ENCODE data around the gene CRYBG2.
"Not testable (repeated sequence)": the region's sequence is repeated elsewhere in the genome, so short reads cannot be mapped to it uniquely, and the experiment has no call there.

The CRYBG2 gene

DNA sequence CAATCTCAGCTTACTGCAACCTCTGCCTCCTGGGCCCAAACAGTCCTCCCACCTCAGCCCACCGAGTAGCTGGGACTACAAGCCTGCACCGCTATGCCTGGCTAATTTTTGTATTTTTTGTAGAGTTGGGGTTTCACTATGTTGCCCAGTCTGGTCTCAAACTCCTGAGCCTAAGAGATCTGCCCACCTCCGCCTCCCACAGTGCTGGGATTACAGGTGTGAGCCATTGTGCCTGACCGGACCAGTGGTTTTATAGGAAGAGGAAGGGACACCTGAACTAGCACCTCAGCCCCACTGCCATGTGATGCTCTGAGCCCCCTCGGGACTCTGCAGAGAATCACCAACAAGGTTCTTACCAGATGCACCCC lies 4.1 kb downstream of the CRYBG2 start:
- DNase-seq = no peak

DNA sequence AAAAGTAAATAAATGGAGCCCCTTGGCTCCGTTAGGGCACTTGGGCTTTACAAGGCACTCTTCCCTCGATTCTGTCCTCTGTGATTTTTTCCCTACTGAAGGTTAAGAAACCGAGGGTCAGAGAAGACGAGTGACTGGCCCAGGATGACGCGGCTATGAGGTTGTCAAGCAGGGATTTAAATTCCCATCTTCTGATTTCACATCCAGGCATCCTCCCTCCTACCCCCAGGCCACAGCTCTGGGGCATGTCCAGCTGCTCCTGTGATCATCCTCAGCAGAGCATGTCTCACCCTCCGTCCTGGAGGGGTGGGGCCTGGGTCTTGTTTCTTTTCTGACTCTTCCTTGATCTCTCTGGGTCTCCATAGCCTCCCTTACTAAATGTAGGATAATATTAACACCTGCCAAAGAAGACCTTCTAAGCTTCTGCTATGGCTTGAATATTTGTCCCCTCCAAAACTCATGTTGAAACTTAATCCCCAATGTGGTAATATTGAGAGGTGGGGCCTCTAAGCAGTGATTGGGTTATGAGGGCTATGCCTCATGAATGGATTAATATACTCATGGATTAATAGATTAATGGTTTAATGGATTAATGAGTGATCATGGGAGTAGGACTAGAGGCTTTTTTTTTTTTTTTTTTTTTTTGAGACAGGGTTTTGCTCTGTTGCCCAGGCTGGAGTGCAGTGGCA lies 4.6 kb downstream of the CRYBG2 start:
- DNase-seq = no peak

DNA sequence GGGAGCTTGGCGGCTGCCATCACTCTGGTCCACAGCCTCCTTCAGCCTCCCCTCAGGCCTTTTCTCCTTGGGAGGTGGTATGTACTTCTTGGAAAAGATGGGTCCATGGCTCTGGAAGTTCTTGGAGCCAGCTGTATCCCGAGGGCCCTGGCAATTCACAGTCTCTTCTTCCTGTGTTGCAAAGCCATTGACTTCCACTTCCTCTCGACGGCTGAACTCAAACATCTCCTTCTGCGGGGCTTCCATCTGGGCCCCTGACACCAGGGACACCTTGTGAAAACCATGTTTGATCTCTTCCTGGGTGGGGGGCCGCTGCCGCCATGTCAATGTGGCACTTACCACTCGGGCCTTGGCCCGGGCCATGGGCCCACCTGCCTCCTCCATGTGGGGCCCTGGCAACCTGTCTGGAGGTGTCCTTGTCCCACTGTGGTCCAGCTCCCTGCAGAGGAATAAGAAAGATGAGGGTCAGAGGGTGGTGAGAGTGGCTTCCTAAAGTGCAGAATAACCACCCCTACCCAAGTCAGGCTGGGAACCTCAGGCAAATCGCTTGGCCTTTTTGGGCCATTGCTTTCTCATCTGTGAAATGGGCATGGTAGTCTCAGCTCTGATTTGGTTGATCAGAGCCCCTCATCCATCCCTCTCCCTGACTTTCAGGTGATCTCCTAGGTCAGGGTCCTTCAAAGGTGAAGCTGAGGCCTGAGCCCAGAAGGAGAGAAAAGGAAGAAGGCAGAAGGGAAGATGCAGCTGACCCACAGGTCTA lies 7.5 kb downstream of the CRYBG2 start:
- no peak for DNase-seq

DNA sequence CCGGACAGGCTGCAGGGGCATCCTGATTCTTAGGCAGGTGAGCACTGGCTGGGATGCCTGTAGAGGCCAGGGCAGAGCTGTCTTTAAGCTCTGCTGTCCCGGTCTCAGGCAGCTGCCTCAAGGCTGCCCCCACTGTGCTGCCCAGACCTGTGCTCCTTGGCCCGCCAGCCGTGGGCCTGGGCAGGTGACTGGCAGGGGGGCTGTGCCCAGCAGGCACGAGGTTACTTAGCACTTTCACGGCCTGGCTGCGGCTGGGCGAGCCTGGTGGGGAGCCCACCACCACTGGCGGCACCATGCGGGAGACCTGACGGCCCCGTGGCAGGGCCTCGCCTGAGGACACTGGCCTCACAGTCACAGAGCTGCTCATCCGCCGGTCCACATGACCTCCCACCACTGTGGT lies 8.2 kb downstream of the CRYBG2 start:
- DNase-seq = no peak

DNA sequence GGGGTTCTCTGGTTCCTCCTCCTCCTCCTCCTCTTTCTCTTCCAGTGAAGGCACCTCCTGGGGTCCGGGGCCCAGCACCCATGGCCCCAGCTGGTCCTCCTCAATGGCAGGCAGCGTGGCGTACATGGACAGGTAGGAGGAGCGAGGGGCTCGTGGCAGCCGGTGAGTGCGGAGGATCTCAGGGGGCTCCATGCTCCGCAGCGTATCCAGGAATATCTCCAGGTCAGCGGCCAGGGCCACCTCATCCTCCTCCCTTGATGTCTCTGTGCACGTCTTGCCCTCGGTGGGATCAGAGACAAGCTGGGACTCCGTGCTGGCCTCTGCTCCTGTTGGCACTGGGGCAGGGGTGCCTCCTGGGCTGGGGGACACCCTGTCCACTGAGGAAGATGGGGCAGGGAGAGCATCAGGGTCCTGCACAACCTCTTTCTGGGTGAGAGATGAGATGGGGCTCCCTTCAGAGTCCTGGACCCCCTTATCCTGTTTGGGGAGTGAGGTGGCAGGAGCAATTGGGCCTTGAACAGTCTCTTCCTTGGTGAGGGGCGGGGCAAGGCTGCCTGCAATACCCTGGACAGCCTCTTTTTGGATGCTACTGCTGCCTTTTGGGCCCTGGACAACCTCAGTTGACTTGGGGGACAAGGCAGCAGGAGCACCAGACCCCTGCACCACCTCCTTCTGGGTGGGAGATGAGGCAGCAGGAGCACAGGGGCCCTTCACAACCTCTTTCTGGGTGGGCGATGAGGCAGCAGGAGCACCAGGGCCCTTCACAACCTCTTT lies 9.6 kb downstream of the CRYBG2 start:
- DNase-seq = no peak

DNA sequence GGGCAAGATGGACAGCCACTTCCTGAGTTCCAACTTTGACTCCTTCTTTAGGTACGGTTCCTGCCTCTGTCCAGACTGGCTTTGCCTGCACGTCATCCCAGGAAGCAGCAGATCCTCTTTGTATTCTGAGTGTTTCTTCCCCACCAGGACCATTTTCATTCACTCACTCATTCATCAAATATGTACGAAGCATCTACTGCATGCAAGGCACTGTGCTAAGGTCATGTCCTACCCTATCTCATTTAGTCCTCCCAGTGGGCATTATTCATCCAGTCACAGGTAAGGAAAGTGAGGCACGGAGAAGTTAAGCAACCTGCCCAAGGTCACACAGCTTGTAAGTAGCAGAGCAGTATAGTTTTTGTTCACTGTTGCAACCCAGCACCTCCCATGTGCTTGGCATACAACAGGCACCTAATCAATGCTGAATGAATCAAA lies 13.9 kb downstream of the CRYBG2 start:
- DNase-seq = no peak

DNA sequence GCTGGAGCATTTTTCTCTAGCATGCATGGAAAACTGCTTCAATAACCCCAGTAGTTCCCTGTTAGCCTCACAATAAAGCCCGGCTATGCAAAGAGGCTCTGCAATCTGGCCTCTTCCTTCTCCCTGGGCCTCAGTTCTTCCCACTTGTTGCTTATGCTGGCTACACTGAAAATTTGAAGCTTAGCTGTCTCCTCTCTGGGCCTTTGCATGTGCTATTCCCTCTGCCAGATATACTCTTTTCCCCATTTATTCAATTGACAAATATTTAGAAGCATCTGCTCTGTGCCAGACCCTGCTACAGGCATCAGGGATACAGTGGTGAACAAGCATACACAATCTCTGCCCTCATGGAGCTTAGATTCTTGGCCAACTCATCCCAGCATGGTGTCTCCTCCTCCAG lies 15.3 kb downstream of the CRYBG2 start:
- no peak for DNase-seq

DNA sequence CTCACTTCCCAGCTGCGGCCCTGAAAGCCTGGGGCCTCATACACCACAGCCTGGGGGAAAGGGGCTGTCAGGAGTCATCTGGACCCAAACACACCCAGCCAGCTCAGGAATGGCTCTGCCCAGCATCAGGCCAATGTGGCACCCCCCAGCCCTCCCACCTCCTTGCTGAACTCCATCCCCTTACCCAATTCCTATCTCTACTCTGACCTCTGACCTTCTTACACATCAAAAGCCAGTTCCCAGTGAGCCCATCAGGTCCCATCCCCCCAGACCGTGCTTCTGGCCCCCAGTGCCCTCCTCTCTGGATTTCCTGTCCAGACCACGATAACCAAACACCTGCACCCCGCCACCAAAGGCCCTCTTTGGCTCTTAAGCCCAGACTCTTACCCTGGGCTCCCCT lies 16.3 kb downstream of the CRYBG2 start:
- DNase-seq = no peak

DNA sequence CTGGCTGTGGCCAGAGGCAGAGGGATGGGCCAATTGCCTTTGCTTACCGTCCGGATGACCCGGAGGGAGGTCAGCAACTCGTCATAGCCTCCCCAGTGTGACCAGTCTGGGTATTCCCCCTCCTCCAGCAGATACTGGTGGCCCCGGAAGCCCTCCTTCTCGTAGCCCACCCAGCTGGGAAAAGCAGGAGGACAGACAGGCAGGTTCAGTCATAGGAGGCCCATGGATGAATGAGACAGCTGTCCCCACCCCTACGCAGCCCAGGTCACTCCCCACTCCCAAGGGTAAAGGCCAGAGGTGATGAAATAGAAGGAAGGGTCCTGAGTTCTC lies 16.8 kb downstream of the CRYBG2 start:
- DNase-seq = no peak

DNA sequence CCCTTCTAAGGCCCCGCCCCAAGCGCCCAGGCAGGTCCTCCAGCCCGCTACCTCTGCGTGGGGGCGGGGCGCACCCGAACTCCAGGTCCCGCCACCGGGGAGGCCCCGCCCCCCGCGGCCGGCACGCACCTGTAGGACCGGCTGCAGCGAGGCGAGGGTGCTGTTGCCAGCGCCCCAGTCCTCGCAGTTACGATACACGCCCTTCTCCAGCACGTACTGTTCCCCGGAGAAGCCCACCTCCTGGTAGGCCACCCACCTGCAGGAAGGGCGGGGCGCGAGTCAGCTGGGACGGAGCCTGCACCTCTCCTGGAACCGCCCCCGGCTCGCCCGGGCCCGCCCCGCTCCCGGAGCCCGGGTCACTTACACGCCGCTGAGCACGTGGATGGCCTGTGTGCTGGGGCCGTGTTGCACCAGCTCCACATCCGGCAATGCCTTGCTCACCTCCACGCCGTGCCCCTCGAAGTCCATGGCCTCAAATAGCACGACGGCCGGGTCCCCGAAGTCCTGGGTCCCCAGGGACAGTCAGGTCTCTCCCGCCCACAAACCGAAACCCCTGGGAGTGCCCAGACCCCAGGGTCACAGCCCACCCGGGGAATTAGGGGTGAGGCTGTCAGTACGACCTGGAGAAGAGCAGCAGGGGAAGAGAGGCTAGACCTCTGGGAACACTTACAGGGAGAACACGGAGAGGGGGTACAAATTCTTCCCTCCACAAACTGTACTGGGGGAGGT lies 17.3 kb downstream of the CRYBG2 start:
- DNase-seq = peak; percentile 97

DNA sequence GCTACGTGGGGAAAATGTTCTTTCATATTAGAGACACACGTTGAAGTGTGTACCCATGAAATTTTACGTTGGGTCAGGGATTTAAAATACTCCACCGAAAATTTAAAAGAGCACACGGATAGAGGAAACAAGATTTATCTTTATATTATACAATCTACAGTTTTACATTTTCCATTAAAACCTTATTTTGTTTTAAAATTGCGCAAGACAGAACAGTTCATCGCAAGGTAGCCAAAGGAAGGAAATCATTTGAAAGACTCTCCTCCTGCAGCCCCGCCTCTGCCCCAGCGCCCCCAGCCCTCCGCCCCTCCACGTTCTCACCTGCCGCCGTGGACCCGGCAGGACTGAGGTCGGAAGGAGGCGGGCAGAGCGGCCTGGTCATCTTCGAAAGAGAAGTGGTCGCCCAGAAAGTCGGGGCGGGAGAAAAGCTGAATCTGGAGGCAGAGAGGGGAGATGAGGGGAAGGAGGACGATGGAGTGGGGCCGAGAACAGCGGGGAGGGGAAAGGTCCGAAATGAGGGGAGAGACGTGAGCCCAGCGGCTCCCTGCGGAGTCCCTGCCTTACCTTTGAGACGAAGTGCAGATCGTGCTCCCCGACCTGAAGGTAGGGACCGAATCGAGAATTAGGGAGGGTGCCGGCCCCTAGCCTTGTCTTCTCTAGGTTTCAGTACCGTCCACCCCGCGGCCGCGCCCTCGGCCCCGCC lies 18.0 kb downstream of the CRYBG2 start:
- DNase-seq = no peak

DNA sequence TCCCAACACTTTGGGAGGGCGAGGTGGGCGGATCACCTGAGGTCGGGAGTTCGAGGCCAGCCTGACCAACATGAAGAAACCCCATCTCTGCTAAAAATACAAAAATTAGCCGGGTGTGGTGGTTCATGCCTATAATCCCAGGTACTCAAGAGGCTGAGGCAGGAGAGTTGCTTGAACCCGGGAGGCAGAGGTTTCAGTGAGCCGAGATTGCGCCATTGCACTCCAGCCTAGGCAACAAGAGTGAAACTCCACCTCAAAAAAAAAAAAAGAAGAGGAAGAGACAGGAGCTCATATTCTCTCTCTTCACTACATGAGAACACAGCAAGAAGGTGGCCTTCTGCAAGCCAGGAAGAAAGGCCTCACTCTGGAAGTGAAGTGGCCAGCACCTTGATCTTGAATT lies 20.6 kb downstream of the CRYBG2 start:
- DNase-seq = not testable (repeated sequence)

DNA sequence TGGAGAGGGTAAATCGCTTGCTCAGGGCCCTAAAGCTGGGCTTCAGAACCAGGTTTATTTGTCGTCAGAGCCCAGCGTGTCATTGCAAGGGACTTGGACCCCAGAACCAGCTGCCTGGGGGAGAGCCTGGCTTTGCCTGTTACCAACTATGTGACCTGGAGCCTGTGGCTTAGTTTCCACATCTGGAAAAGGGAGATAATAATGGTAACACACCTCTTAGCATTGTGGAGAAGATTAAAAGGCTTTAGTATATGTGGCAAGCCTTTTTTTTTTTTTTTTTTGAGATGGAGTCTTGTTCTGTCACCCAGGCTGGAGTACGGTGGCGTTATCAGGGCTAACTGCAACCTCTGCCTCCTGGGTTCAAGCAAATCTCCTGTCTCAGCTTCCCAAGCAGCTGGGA lies 23.7 kb downstream of the CRYBG2 start:
- no peak for DNase-seq

DNA sequence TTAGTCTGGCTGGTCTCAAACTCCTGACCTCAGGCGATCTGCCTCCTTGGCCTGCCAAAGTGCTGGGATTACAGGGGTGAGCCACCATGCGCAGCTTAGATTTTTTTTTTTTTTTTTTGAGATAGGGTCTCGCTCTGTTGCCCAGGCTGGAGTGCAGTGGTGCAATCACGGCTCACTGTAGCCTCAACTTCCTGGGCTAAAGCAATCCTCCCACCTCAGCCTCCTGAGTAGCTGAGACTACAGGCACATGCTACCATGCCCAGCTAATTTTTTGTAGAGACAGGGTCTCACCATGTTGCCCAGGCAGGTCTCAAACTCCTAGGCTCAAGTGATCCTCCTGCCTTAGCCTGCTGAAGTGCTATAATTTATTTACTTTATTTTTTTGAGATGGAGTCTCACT lies 24.6 kb downstream of the CRYBG2 start:
- not testable (repeated sequence) for DNase-seq

DNA sequence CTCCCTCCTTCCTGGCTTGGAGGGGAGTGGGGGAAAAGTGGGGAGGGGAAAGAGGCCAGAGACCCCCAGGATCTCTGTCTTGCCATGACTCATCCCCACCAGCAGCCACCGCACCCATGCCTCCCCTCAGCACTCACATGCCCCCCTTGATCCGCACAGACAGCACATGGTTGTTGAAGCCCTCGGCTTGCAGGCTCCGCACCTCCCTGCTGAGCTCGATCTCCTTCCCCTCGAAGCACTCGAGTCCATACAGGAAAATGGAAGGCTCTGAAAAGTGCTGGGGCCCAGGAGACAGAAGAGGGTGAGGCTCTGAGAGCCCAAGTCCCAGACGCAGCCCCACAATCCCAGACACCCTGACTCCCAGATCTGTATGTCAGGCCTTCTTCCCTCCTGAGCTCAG lies 25.3 kb downstream of the CRYBG2 start:
- DNase-seq = no peak

DNA sequence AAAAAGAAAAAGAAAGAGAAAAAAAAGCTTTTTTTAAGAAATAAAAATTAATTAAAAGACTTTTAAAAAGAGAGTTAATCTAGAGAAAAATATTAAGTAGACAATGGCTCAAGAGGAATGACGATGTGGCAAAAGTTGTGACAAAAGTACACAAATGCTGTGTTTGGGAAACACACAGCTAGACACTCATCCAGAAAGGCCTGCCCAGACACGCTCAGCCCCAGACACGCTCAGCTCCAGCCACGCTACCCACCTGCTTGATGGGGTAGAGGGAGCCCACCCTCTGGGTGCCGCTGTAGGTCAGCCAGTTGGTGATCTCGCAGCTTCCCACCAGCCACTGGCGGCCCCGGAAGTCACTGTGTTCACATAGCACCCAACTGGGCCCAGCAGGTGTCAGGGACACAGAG lies 26.0 kb downstream of the CRYBG2 start:
- no peak for DNase-seq

DNA sequence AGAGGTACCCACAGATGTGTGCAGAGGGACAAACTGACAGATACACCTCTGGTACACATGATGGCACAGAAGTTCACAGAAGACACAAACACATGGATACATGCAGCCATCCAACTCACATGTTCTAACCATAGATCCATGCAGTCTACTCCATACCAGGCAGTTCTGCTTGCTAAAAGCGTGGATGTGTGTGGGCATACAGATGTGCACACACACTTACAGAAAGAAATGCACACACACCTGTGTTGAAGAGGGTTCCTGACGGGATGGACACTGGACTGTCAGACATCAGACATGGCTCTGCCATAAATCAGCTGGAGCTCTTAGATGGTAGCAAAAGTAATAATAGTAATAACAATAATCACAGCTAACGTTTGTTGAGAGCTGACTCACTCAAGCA lies 29.4 kb downstream of the CRYBG2 start:
- DNase-seq = no peak

DNA sequence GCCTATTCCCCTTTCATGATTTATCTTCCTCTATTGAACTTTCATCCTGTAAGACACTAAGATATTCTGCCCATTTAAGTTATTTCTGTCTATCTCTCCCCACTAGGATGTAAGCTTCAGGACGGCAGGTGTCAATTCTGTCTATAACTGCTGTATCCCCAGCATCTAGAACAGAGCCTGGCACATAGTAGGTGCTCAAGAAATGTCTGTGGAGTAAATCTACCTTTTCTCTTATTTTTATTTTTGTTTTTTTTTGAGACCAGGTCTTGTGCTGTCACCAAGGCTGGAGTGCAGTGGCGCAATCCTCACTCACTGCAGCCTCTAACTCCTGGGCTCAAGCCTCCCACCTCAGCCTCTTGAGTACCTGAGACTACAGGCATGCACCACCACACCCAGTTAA lies 30.5 kb downstream of the CRYBG2 start:
- DNase-seq = no peak

DNA sequence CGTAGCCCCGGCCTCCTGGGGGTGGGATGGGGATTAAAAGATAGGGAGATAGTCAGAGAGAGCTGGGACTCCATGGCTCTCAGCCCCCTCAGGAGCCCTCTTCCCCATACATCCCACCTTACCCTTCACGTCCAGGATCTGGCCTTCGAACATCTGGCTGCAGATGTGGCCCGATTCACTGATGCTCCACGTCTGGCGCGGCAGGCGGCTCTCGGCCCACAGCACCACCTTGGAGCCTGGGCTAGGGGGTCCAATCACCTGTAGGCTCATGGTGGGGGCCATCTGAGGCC lies 31.9 kb downstream of the CRYBG2 start:
- no peak for DNase-seq

DNA sequence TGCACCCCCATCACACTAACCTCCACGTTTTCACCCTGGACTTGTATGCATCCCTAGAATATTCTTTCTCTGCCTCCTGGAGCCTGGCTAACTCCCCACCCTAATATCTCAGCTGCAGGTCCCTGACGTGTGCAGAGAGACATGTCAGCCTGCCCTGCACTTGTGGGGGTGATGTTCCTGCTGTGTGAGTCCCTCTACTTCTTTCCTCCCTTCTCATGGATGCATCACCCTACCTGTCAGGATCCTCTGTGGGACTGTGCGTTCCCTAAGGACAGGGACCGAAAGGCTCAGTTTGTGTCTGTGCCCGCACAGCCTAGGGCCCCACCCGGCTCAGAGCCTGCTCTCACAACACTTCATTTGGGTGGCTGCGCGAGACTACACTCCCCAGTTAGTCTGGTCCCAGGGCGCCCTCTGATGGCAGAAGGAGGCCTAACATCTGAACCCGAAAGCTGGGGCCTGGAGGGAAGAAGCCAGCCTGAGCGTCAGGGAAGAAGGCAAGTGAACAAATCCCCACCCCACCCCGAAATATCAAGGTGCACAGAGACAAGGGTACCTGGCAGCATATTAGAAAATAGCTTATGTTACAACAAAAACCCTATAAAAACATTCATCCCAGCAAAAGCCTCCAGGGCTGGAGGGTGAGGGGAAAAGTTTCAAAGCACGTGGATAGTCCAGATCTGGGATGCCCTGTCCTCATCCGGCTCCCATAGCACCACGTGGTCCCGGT lies 32.5 kb downstream of the CRYBG2 start:
- peak; percentile 96 for DNase-seq

DNA sequence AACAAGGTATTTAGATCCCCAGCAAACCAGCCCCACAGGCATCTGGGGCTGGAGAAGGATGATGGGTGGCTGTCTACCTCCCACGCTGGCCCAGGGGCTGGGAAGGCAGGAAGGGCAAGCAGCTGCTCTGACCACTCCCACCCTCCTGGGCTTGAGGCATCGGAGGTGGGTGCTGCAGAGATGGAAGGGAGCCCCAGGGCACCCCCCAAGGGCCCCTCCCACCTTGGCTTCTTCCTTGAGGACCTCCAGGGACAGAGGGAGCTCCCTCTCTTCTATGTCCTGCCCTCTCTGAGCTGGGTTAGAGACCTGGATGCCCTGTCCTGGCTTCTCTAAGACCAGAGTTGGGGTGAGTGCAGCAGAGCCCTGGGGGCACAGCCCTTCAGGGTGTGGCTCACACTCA lies 33.0 kb downstream of the CRYBG2 start:
- peak; percentile 28 for DNase-seq

DNA sequence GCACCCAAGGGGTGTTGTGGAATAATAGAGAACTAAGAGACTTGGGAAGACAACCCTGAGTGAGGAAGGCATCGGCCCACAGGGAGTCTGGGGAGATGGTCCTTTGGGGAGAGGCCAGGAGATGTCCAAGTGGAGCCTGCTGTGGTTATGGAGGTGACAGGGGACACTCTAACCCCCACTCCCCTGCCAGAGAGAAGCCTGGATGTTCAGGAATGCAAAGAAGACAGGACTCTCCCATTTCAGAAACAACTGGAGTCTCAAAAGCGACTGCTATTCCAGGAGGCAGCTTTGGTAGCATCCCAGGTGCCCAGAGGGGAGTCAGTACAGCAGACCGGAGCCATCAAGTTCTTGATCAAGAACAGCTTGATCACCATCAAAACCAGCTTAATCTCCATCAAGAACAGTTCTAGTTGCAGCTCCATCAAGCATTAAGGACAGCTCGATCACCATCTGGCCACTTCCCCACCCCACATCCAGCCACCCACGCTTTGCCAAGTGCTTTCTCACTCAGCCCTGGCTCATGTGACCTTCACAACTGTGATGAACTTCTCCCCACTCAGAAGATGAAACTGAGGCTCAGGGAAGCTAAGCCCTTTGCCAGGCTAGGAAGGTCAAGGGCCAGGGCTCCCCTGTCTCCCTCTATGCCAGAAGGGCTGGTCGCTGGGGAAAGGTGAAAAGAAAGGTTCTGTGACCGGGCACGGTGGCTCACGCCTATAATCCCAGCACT lies 35.4 kb downstream of the CRYBG2 start:
- DNase-seq = peak; percentile 54
